Activated CD4-positive, CD25-positive, alpha-beta regulatory T cell (primary cell): ENCODE data around the gene SLC22A3.
A peak's percentile ranks its signal among the peaks of the same experiment; 100 is the strongest.
"Not testable (repeated sequence)": the region's sequence is repeated elsewhere in the genome, so short reads cannot be mapped to it uniquely, and the experiment has no call there.

Experiments used
- DNase-seq, 4 experiments: peaks; one replicate each; lab custom pipeline; 2025; lab: John Stamatoyannopoulos, UW

Gene SLC22A3

DNA sequence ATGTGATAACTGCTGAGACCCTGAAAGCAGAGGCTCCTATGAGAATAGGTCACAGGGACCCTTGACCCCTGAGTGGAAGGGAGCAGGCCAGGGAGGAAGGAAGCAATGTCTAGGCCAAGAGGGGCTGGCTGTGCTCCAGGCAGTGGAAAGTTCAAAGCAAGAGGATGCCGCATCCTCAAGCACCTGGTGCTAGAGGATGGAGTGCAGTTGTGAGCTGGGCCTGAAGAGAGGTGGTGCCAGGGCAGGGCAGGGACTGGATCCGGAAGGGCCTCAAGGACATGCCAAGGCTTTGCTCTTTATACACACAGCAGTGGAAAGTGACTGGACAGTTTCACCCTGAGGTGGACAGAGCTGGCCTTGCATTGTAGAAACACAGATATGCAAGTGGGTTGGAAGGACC is 97.0 kb downstream of the SLC22A3 start:
- DNase-seq, result no peak

DNA sequence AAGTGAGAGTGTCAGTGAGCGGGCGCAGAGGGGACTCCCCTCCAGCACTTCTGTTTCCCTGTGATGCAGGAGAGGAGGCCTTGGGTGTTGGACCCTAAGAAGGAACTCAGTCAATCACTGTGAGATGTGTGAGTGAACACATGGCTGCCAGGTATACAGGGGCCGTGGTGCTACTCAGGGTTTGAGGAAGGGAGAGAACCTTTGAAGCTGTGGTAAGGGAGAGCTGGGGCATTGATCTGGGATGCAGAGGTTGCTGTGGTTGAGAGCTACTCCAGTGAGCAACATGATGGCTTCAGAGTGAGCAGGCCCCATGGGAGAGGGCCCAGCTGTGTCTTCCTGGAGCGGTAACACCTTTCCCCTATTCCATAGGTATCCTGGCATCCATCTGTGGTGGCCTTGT is 99.2 kb downstream of the SLC22A3 start:
- no peak for DNase-seq

GRCh38 chr6:160449787-160450186 is 101.6 kb downstream of the SLC22A3 start:
- not testable (repeated sequence) for DNase-seq

GRCh38 chr6:160450849-160451248 is 102.7 kb downstream of the SLC22A3 start:
- DNase-seq, result no peak

- no peak for DNase-seq
Measured at GRCh38 chr6:160454303-160454702, 106.1 kb downstream of the SLC22A3 start.

DNA sequence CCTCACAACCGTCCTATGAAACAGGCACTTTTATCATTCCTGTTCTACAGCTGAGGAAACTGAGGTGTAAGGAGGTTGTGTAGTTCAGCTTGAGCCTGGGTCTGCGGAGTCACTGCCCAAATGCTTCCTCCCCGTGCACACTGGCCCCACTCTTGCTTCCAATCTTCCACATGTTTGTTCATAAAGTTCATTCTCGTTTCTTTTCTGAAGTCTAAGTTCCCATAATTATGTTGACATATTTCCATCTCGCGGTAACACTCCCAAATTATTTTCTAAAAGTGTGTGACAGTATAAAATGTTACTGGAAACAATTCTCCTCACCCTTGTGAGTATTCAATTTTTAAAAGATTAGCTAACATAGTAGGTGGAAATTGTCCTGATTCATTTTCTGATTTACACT is 106.9 kb downstream of the SLC22A3 start:
- no peak for DNase-seq

GRCh38 chr6:160455541-160456213 is 107.5 kb downstream of the SLC22A3 start:
- DNase-seq, result peak; percentile 45 to 65 (median 50)

GRCh38 chr6:160456214-160456546 is 108.0 kb downstream of the SLC22A3 start:
- no peak for DNase-seq

GRCh38 chr6:160457823-160458222 is 109.6 kb downstream of the SLC22A3 start:
- no peak for DNase-seq

DNA sequence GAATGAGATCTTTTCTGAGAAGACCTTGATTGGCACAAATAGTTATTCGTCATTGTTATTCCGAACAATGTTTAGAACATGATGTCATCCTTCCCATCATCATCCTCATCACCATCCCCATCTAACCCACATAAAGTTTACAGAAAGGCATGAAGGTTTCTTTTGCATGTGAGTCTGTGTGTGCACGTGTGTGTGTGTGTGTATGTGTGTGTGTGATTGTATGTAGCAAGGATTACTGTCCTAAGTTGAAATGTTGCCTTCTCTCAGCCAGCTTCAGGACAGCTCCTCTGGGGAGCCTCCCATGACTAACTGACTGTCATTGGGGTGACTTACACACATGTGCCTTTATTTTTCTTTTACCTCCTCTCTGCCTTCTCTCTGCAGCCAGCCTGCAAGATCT is 113.5 kb downstream of the SLC22A3 start:
- no peak for DNase-seq

DNA sequence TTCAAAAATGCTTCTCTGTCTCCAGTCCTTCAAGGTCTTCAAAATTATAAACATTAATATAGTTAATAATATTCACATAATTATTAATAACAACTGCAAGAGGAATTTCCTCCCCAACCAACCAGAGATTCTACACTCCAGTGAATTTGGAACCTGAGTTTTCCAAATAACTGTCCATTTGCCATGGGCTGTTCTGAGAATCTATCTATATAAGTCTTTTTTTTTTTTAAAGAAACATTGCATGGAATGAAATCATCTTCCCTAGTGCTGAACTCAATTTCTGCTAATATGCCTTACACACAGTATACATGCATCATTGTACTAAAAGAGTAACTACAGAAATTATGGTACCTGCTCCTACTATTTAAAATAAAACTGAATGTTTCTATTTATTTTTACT is 113.9 kb downstream of the SLC22A3 start:
- DNase-seq, result no peak

GRCh38 chr6:160462551-160463109 is 114.5 kb downstream of the SLC22A3 start:
- DNase-seq, result peak in 2 of 4 experiments; percentile 8 to 20

DNA sequence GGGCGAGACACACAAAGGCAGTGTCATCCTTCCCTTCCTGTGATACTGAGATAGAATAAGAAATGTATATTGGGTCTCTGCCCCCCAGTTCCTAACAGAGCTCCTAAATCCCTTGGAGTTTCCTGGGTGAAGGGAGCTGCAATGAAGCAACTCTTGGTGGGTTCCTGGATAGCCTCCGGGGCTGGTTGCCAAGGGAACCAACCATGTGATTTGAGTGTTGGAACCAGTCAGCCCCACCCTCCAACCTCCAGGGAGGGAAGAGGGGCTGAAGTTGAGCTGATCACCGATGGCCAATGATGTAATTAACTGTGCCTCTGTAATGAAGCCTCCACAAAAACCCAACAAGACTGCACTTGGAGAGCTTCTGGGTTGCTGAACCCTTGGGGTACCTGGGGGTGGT is 116.6 kb downstream of the SLC22A3 start:
- no peak for DNase-seq

DNA sequence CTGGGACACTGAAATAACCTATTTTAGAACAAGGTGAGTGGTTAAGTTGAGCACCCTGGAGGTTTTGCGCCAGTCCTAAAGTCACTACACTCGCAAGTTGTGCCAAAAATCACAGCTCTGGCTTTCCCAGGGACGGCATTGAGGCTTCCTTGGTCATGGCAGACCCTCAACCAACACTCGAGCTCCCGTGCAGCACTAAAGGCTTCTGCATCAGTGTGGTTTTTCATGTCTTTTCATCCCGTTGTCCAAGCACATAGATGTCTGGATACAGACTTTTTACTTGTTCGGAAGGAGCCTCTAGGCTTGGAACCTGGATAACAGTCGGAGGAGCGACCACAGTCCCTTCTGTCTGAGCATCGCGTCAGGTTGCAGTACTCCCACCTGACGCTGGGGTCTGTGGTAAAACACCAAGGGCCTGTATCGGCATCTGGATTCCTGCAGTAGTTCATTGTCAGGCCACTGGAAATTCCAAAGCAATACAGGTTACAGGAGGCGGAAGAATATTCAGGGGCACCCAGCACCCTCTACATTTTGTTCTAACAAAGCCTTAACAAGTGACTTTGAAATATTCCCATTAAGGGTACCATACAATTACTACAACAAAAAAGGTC is 119.2 kb downstream of the SLC22A3 start:
- DNase-seq, result not testable (repeated sequence)

DNA sequence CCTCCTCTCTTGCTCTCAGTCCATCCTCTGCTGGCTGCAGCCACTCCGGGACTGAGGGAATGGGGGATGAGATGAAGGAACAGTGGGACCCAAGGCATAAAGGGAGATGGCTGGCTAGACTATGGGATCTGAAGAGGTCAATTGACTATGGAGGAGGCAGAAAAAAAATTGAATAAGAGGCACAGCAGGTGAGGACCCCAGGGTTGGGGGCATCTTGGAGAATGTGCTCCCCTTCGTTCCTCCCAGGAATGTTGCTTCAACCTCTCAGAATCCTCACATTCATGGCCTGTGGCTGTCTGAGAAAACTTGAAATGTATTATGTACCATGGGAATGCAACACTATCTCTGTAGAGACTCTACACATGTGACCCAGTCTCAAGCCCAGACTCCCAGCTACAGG is 121.0 kb downstream of the SLC22A3 start:
- no peak for DNase-seq

DNA sequence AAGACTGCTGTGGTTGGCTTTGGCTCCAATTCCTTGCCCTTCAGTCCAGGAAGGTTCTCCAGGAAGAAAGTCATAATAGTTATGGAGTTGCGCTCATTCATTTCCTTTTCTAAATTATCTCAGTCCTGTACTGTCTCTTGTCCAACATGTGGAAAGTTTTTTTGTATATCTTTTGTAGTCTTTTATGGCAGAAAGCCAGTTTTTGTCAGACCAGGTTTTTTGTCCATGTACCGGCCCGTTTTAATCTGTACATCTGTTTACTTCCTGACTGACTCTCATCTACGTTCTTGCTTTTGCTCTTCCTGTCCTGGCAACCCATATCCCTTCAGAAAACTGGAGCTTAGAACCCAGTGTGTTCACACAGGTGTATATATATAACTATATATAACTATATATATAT is 127.9 kb downstream of the SLC22A3 start:
- not testable (repeated sequence) for DNase-seq

DNA sequence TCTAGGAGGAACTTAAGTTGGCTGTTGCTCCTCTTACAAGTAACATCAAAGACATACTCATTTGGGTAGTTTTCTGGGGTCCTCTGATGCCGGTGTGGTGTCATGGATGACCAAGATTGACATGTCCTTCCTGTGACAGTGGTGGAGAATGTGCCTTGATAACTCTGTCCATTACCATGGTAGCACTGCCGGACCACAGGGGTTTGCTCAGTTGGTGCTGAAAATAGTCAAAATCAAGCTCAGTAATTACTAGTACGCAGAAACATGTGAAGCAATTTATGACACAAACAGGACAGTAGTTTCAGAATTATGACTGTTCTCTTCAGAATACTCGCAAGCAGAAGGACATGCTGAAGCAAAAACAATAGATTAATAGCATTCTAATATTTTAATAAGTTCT is 128.9 kb downstream of the SLC22A3 start:
- not testable (repeated sequence) for DNase-seq

DNA sequence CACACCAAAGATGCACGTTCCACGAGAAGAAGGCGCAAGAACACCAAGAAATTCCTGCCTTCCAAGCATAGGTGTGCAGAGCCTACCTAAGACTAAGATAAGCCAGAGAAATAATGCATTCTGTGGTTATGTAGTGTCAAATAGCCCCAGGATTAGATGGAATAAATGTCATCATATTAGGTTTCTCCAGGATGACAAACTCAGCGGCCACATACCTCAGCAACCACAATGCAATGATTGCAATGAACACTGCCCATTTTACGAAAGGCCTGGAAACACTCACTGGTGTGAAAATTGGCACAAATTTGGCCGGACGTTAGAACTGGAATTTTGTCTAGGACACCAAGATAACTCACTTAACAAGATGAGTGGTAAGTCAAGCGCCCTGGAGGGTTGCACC is 129.7 kb downstream of the SLC22A3 start:
- no peak for DNase-seq

GRCh38 chr6:160487116-160487515 is 138.9 kb downstream of the SLC22A3 start:
- no peak for DNase-seq

DNA sequence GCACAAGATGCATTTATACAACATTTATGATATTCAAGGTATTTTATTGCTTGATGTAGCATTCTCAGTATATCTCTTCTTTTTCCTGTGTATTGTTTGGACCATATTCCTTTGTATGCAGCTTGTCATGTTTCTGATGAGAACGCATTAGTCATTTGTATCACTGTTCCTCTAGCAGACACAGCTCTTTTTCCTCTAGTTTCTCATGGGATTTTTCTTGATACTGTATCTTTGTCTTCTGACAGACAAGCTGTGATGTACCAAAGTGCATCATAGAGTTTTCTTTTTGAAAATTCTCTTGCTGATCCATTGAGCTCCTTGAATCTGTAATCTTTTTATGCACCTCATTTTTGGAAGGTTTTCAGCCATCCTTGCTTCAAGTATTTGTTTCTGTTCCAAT is 140.9 kb downstream of the SLC22A3 start:
- DNase-seq, result no peak

- no peak for DNase-seq
Measured at GRCh38 chr6:160494576-160494975, 146.4 kb downstream of the SLC22A3 start.

DNA sequence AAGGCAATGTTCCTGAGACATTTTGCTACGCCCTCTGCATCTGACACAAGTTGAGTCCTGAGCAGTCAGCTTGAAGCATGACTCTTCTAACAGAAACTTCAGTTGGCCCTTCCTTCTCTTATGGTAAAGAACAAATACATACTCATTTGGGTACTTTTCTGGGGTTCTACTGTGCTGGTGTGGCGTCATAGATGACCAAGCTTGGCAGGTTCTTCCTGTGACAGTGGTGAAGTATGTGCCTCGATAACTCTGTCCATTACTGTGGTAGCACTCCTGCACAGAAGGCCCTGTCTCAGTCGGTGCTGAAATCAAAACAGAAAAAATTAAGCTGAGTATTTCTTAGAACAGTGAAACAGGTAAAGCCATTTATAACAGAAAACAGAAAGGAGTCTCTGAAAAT is 152.5 kb downstream of the SLC22A3 start:
- DNase-seq, result no peak
